KOPT-K1 (cell line): ENCODE data around the gene HYCC2.
A peak's percentile ranks its signal among the peaks of the same experiment; 100 is the strongest.
"Not testable (repeated sequence)": the region's sequence is repeated elsewhere in the genome, so short reads cannot be mapped to it uniquely, and the experiment has no call there.

ENCODE experiments used
- H3K27ac ChIP-seq: fragments of 200-600 bp; sonication (generic); 2 replicates; pipeline ENCODE4 v1.5.1; 2016; ENCODE audit warnings: antibody characterized with exemption, mild to moderate bottlenecking, low read depth, low read length; ENCODE audit not compliant: poor library complexity, severe bottlenecking
- H3K36me3 ChIP-seq: fragments of 200-600 bp; sonication (generic); 2 replicates; pipeline ENCODE4 v1.5.1; 2017; ENCODE audit warnings: antibody characterized with exemption, mild to moderate bottlenecking, low read length, moderate library complexity; ENCODE audit not compliant: insufficient read depth
- H3K9me3 ChIP-seq: fragments of 200-600 bp; sonication (generic); 2 replicates; pipeline ENCODE4 v1.5.1; 2017; ENCODE audit warnings: antibody characterized with exemption, low read length, mild to moderate bottlenecking; ENCODE audit not compliant: insufficient read depth, poor library complexity, severe bottlenecking

The HYCC2 gene

DNA sequence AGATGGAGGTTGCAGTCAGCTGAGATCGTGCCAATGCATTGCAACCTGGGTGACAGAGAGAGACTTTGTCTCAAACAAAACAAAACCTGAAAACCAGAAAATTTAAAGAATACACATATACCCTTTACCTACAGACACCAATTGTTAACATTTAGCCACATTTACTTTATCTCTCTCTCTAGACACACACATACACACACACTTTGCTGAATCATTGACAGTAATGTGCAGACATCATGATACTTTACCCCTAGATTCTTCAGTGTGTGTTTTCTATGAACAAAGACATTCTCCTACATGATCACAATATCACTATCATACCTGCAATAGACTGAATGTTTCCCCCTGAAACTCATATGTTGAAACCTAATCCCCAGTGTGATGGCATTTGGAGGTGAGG lies 34.3 kb upstream of the HYCC2 start:
- Histone ChIP-seq H3K36me3 (no peaks in the 10 kb centered on the region), H3K27ac (no peak overlapping the region), H3K9me3 (no peaks in the 10 kb centered on the region)

DNA sequence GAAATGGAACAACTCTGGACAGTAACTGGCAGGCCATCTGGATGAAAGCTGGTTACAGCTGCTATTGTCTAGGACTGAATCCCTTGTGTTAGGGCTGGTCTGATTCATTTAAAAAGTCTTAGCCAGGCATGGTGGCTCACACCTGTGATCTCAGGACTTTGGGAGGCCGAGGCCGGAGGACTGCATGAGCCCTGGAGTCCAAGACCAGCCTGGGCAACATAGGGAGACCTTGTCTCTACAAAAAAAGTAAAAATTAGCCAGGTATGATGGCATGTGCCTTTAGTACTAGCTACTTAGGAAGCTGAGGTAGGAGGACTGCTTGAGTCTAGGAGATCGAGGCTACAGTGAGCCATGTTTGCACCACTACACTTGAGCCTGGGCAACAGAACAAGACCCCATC lies 29.0 kb upstream of the HYCC2 start:
- no peaks in the 10 kb centered on the region for H3K9me3 ChIP-seq
- no peaks in the 10 kb centered on the region for H3K36me3 ChIP-seq
- H3K27ac ChIP-seq: no peak overlapping the region

DNA sequence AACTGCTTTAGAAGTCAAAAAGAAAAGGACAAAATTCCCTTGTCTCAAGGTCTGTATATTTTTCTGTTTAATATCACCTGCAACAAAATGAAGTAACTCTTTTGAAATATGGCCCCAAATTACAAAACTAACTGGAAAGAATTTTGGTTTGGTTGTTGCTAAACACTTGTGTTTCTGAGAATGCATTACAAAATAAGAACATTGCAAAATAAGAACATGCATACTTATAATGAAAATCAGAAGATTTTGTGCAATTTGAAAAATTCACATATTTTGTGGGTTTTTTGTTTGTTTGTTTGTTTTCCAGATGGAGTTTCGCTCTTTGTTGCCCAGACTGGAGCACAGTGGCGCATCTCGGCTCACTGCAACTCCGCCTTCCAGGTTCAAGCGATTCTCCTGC lies 22.1 kb upstream of the HYCC2 start:
- no peak overlapping the region for H3K27ac ChIP-seq
- no peaks in the 10 kb centered on the region for H3K9me3 ChIP-seq
- H3K36me3 ChIP-seq: peaks cover 16% of the 10 kb centered on the region

GRCh38 chr2:201090574-201090973 lies 19.1 kb upstream of the HYCC2 start:
- no peaks in the 10 kb centered on the region for H3K9me3 ChIP-seq

DNA sequence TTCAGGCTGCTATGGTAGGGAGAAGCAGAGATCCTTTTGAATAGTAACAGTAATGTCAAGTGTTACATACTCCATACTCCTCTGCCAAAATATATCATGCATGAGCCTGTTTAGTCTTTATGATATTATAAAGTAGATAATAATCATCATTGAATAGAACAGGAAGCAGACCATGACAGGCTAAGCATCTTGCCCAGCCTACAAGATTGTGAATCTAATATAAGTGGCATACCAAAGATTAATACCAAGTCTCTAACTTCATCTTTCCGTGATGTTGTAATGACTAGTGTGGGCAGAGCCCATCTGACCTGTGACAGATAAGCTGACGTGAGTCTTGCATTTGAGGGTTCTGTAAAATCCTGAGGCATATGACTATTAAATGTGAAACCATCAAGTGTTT lies 13.4 kb upstream of the HYCC2 start:
- no peaks in the 10 kb centered on the region for H3K9me3 ChIP-seq
- H3K27ac ChIP-seq: no peak overlapping the region
- peaks cover 80% of the 10 kb centered on the region for H3K36me3 ChIP-seq

More at GRCh38 chr2:201090574-201090973, 19.1 kb upstream of the HYCC2 start:
- H3K36me3 ChIP-seq: peaks cover 40% of the 10 kb centered on the region
- H3K27ac ChIP-seq: no peak overlapping the region

GRCh38 chr2:201074996-201075395 lies 3.5 kb upstream of the HYCC2 start:
- H3K27ac ChIP-seq: no peak overlapping the region
- peaks cover 14% of the 10 kb centered on the region for H3K36me3 ChIP-seq
- no peaks in the 10 kb centered on the region for H3K9me3 ChIP-seq

- no peaks in the 10 kb centered on the region for H3K36me3 ChIP-seq
- H3K27ac ChIP-seq: no peak overlapping the region
- no peaks in the 10 kb centered on the region for H3K9me3 ChIP-seq
Observed at GRCh38 chr2:201073071-201073470, 1.6 kb upstream of the HYCC2 start.

- Histone ChIP-seq H3K27ac (peak overlapping the region; percentile 93), H3K9me3 (no peaks in the 10 kb centered on the region), H3K36me3 (no peaks in the 10 kb centered on the region)
Observed at GRCh38 chr2:201072201-201072530, 695 bp upstream of the HYCC2 start.

DNA sequence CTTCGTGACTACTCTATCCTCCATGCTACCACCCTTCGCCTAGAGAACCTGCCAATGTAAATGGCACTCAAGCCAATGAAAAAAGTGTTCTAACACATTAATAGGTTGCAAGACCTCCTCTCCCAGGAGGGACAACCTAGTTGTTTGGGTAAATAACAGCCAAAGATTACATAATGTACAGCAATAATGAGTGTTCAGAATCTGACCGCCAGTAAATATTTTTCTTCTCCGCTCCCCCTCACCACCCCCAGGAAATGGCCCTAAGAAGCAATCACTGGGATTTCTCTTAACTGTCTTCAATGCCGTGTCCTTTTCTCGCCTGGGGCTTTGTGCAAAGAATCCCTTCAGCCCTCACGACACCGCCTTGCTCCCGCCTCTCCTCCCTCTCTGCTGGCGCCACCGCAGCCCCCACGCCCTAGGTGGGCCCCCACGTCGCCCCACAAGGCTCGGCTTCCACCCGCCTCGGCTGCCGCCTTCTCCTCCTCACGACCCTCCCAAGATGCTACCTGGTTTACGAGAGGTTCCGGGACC lies 458 bp downstream of the HYCC2 start:
- no peaks in the 10 kb centered on the region for H3K36me3 ChIP-seq
- H3K9me3 ChIP-seq: no peaks in the 10 kb centered on the region
- peak overlapping the region; percentile 93 for H3K27ac ChIP-seq

DNA sequence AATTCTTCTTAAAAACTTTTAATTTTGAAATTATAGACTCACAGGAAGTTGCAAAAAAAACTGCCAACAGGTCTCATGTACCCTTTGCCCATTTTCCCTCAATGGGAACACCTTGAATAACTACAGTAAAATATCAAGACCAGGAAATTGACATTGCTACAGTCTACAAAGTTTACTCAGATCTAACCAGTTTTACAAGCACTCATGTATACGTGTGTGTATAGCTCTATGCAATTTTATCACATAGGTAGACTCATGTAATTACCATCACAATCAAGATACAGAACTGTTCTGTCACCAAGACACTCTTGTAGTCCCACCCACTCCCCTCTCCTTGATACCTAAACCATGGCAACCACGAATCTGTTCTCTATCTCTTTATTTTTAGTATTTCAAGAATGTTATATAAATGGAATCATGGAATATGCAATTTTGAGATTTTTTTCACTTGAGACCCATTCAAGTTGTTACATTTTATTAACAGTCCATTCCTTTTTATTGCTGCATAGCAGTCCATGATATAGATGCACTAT lies 6.6 kb downstream of the HYCC2 start:
- Histone ChIP-seq H3K9me3 (no peaks in the 10 kb centered on the region), H3K36me3 (peaks cover 14% of the 10 kb centered on the region; the same call in 1 of the 2 replicates), H3K27ac (no peak overlapping the region)

DNA sequence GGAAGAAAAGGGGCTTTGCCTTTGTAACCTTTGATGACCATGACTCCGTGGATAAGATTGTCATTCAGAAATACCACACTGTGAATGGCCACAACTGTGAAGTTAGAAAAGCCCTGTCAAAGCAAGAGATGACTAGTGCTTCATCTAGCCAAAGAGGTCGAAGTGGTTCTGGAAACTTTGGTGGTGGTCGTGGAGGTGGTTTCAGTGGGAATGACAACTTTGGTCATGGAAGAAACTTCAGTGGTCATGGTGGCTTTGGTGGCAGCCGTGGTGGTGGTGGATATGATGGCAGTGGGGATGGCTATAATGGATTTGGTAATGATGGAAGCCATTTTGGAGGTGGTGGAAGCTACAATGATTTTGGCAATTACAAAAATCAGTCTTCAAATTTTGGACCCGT lies 8.0 kb downstream of the HYCC2 start:
- H3K27ac ChIP-seq, H3K9me3 ChIP-seq: not testable (repeated sequence)
- peaks cover 26% of the 10 kb centered on the region; the same call in 1 of the 2 replicates for H3K36me3 ChIP-seq

- H3K36me3 ChIP-seq: peaks cover 36% of the 10 kb centered on the region; the same call in 1 of the 2 replicates
- H3K27ac ChIP-seq: no peak overlapping the region
- H3K9me3 ChIP-seq: no peaks in the 10 kb centered on the region
Observed at GRCh38 chr2:201059961-201060755, 11.3 kb downstream of the HYCC2 start.

DNA sequence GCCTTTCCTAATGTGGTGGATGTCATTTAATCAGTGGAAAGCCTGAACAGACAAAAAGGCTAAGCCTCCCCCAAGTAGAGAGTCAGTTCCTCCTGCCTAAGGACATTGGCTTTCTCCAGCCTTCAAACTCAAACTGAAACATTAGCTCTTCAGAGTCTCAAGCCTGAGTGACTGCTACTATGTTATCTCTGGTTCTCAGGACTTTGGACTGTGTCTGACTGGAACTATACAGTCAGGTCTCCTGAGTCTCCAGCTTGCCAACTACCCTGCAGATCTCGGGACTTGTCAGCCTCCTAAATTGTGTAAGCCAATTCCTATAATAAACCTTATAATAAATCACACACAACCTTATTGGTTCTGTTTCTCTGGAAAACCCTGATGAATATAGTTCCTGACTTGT lies 12.6 kb downstream of the HYCC2 start:
- no peaks in the 10 kb centered on the region for H3K9me3 ChIP-seq
- H3K36me3 ChIP-seq: peaks cover 36% of the 10 kb centered on the region; the same call in 1 of the 2 replicates
- no peak overlapping the region for H3K27ac ChIP-seq

DNA sequence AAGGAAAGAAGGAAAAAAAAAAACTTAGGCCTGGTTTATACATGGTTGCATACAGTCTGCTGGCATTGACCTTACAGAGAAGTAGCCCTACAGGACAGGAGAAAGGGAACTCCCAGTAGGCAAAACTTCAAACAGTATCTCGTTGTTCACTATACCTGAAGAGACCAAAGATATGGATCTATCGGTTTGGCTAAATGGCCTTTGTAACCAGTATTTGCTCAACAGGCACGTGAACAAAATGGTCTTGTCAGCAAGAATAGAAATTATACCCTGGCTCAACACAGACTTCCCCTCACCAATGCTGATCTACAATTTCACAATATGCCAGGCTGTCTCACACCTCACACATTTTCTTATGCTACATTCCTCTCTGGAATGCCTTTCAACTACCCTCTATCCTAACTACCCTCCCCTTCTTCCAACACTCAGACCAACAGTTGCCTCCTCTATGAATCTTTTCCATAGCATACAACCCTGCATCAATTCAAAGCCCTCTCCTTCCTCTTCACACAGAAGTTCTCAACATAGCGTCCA lies 13.7 kb downstream of the HYCC2 start:
- peaks cover 36% of the 10 kb centered on the region; the same call in 1 of the 2 replicates for H3K36me3 ChIP-seq
- no peaks in the 10 kb centered on the region for H3K9me3 ChIP-seq
- no peak overlapping the region for H3K27ac ChIP-seq

DNA sequence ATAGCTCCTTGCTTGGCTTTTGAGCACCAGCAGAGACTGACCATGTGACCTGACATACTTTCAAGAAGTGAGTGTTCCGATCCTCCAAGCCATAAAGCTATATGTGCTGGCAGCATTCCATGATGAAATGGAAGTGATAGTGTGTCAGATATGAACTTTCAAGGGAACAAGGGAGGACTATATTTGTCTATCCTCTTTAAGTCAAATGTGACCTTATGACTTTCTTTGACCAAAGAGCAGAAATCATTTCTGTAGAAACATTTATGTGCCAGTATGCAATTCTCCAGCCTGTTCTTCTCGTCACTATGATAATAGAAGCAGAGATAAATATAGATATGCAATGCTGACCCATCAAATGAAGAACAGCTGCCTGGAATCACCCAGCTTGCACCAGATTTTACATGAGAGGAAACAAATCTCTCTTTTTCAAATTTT lies 14.4 kb downstream of the HYCC2 start:
- Histone ChIP-seq H3K36me3 (peaks cover 41% of the 10 kb centered on the region; the same call in 1 of the 2 replicates), H3K27ac (no peak overlapping the region), H3K9me3 (no peaks in the 10 kb centered on the region)
